Left ventricle myocardium inferior (tissue), 1 donor: ENCODE measurements around the gene GPR55. TPM values are rescaled to one million over a fixed set of nuclear protein-coding genes. Genes with fewer than 3 reads are reported as not detected.

Experiments
- DNase-seq: peaks from one replicate; pipeline ENCODE4 v3.0.0-alpha.2; 2020
- H3K27ac ChIP-seq: fragments of 200-600 bp; replicated peaks from 2 replicates; pipeline ENCODE4 v1.8.0; 2021
- H3K27me3 ChIP-seq: fragments of 200-600 bp; 2 replicates; pipeline ENCODE4 v1.8.0; 2021; ENCODE audit warnings: low read depth
- H3K36me3 ChIP-seq: fragments of 200-600 bp; 2 replicates; pipeline ENCODE4 v1.8.0; 2021
- H3K4me1 ChIP-seq: fragments of 200-600 bp; 2 replicates; pipeline ENCODE4 v1.8.0; 2021
- H3K4me3 ChIP-seq: fragments of 200-600 bp; 2 replicates; pipeline ENCODE4 v1.8.0; 2021; ENCODE audit warnings: mild to moderate bottlenecking, moderate library complexity
- H3K9me3 ChIP-seq: fragments of 200-600 bp; replicated peaks from 2 replicates; pipeline ENCODE4 v1.8.0; 2021
- CTCF ChIP-seq: fragments of 200-600 bp; IDR thresholded peaks from 2 replicates; pipeline ENCODE4 v1.8.0; 2021; ENCODE audit warnings: antibody characterized with exemption, mild to moderate bottlenecking, borderline replicate concordance
- intact Hi-C: fragments of 100-400 bp; cut with micrococcal nuclease; formaldehyde crosslinking; loops from one replicate; pipeline ENCODE4 v1.11.0; 2022
- total RNA-seq: library from RNA; stranded (reverse); fragmentation: NEBNext Ultra II Directional; extraction: Animal tissue kit (Norgen Biotek cat#: 25700); gene quantifications from one replicate; pipeline ENCODE4 v1.2.1, GENCODE V29; 2021
- donor health status: DM: no; HTN: yes; CAD: no; lungs with severe emphysema.

The GPR55 gene
- total RNA-seq, 1 donor from 2014 or later: not detected

GRCh38 chr2:230870544-230871360 lies 54.3 kb downstream of the GPR55 start:
- H3K27me3 ChIP-seq: peaks cover 2% of the 10 kb centered on the region
- H3K27ac ChIP-seq: no peak overlapping the region
- no peak for TF ChIP-seq CTCF
- no peak for DNase-seq
- H3K9me3 ChIP-seq: no peaks in the 10 kb centered on the region
- peaks cover 1% of the 10 kb centered on the region for H3K36me3 ChIP-seq
- peaks cover 48% of the 10 kb centered on the region for H3K4me1 ChIP-seq
- intact Hi-C loops: no loop called here
- H3K4me3 ChIP-seq: no peak overlapping the region

- Histone ChIP-seq H3K27ac (no peak overlapping the region), H3K9me3 (no peaks in the 10 kb centered on the region), H3K27me3 (peaks cover 9% of the 10 kb centered on the region), H3K36me3 (no peaks in the 10 kb centered on the region), H3K4me1 (peaks cover 55% of the 10 kb centered on the region), H3K4me3 (no peak overlapping the region)
- DNase-seq: no peak
- intact Hi-C loops: no loop called here
- no peak for TF ChIP-seq CTCF
These were observed 55.0 kb downstream of the GPR55 start for GRCh38 chr2:230869914-230870543.

- Histone ChIP-seq H3K4me1 (peaks cover 61% of the 10 kb centered on the region), H3K36me3 (no peaks in the 10 kb centered on the region)
These were observed 55.8 kb downstream of the GPR55 start for GRCh38 chr2:230868947-230869913.

GRCh38 chr2:230868161-230868946 lies 56.7 kb downstream of the GPR55 start:
- Histone ChIP-seq H3K36me3 (no peaks in the 10 kb centered on the region), H3K9me3 (no peaks in the 10 kb centered on the region), H3K27ac (peak overlapping the region; percentile 46), H3K4me1 (peaks cover 63% of the 10 kb centered on the region), H3K4me3 (no peak overlapping the region), H3K27me3 (peaks cover 26% of the 10 kb centered on the region)
- no peak for DNase-seq
- intact Hi-C loops: no loop called here
- TF ChIP-seq CTCF: no peak

More at GRCh38 chr2:230868947-230869913, 55.8 kb downstream of the GPR55 start:
- DNase-seq: no peak
- no peak for TF ChIP-seq CTCF
- intact Hi-C loops: no loop called here
- Histone ChIP-seq H3K9me3 (no peaks in the 10 kb centered on the region), H3K4me3 (no peak overlapping the region), H3K27ac (peak overlapping the region; percentile 46), H3K27me3 (peaks cover 17% of the 10 kb centered on the region)
